Measurements from ENCODE around the gene REV1. TPM values are rescaled to one million over a fixed set of nuclear protein-coding genes. Genes with fewer than 3 reads are reported as not detected.

The REV1 gene
- total and polyA plus RNA-seq, 2 of the 8 experiments (the other 6 are each of a cell fraction or from before 2014, with no cell fraction given): 16.6 to 34.3 TPM

GRCh38 chr2:99399795-99400194 is 90.0 kb downstream of the REV1 start:
- Histone ChIP-seq H2BK120ac (replicated peaks; ENCODE audit: low read depth, low read length) (no peak overlapping the region), H3K4me1 (replicated peaks in 1 of 4; ENCODE audit: control insufficient read depth in 3 of 4, insufficient read depth in 4 of 4, low read length in 3 of 4) (peaks cover 0 to 4% (median 2%) of the 10 kb centered on the region in 4 experiments; a peak in 4 of 7 replicates), H3K79me1 (ENCODE audit: low read depth, low read length) (no peaks in the 10 kb centered on the region), H3K27me3 (replicated peaks in 1 of 4; ENCODE audit: control insufficient read depth in 3 of 4, extremely low read depth in 1 of 4, insufficient read depth in 3 of 4, low read length in 3 of 4) (no peaks in the 10 kb centered on the region), H3K14ac (ENCODE audit: insufficient read length) (no peak overlapping the region), H4K20me1 (replicated peaks in 1 of 2; ENCODE audit: control insufficient read depth in 1 of 2, insufficient read depth in 2 of 2, low read length in 2 of 2) (peaks cover 2 to 3% of the 10 kb centered on the region in 2 experiments), H3K23ac (ENCODE audit: insufficient read length) (no peak overlapping the region), H3K9ac (replicated peaks in 1 of 4; ENCODE audit: extremely low read depth in 1 of 4, low read depth in 3 of 4, low read length in 3 of 4) (no peak overlapping the region), H3K23me2 (ENCODE audit: low read depth, low read length) (no peaks in the 10 kb centered on the region), H3K27ac (ENCODE audit: low read depth, low read length) (no peak overlapping the region), H4K91ac (replicated peaks; ENCODE audit: insufficient read length, low read length) (no peak overlapping the region), H3K4me3 (ENCODE audit: extremely low read depth in 1 of 4, insufficient read depth in 2 of 4, low read depth in 3 of 4, low read length in 4 of 4) (no peak overlapping the region), H2BK15ac (ENCODE audit: low read length) (no peak overlapping the region), H3K4ac (replicated peaks; ENCODE audit: insufficient read length, low read depth, low read length) (no peak overlapping the region), H2AFZ (ENCODE audit: low read length) (no peak overlapping the region), H3K79me2 (ENCODE audit: control insufficient read depth in 1 of 2, insufficient read depth in 2 of 2, low read length in 2 of 2) (no peaks in the 10 kb centered on the region), H2AK5ac (ENCODE audit: low read depth, low read length) (no peak overlapping the region), H3K4me2 (ENCODE audit: insufficient read depth in 1 of 2, low read depth in 2 of 2, low read length in 2 of 2) (no peak overlapping the region), H3K18ac (ENCODE audit: extremely low read depth, low read length) (no peak overlapping the region), H4K8ac (ENCODE audit: extremely low read depth, insufficient read depth, low read length) (no peak overlapping the region), H2BK12ac (ENCODE audit: low read depth, low read length) (no peak overlapping the region), H4K5ac (ENCODE audit: insufficient read length, low read depth, low read length) (no peak overlapping the region), H3K36me3 (ENCODE audit: control insufficient read depth in 2 of 4, insufficient read depth in 4 of 4, low read length in 3 of 4) (peaks cover 12 to 84% (median 65%) of the 10 kb centered on the region in 4 experiments), H3K56ac (replicated peaks; ENCODE audit: insufficient read length, low read depth, low read length) (no peak overlapping the region), H2BK20ac (ENCODE audit: low read length) (no peak overlapping the region), H2BK5ac (ENCODE audit: low read depth, low read length) (no peak overlapping the region), H3K9me3 (ENCODE audit: insufficient read depth in 2 of 2, low read depth in 1 of 2, low read length in 1 of 2) (no peaks in the 10 kb centered on the region)
- POLR2A ChIA-PET (ENCODE audit: partially characterized antibody): interaction anchor here (1.1 kb wide), 1 partner anchor 11 kb away, joined by 4 read pairs; no protein-coding TSS in a partner anchor
- DNase-seq (ENCODE audit: low read depth in 1 of 2, low spot score in 2 of 2): no peak
- WGBS, 2 experiments (ENCODE audit: extremely low coverage in 1 of 2, insufficient coverage in 1 of 2, insufficient read length in 1 of 2, insufficient replicate concordance in 2 of 2, low coverage in 1 of 2, low lambda C conversion rate in 2 of 2, missing lambda C conversion rate in 1 of 2): 89% methylated on average over 2 of the region's 2 CpGs; no CpG with 5 or more reads in 1 of the 2 experiments
- CTCF ChIA-PET (ENCODE audit: partially characterized antibody): interaction anchor here (0.6 to 0.9 kb wide), 4 partner anchors 10 to 257 kb away, joined by 3 read pairs; no protein-coding TSS in a partner anchor
- no peak for TF ChIP-seq SIRT6 (IDR thresholded peaks at IDR 0.05; ENCODE audit: low read length)
- TF ChIP-seq CBX8 (IDR thresholded peaks at IDR 0.05; ENCODE audit: borderline replicate concordance, low read depth, low read length): no peak
- no peak for TF ChIP-seq RXRA (IDR thresholded peaks at IDR 0.05; ENCODE audit: insufficient read depth, low read depth, low read length)
- TF ChIP-seq E2F6 (IDR thresholded peaks at IDR 0.05): no peak
- TF ChIP-seq CTBP2 (IDR thresholded peaks at IDR 0.05; ENCODE audit: borderline replicate concordance, insufficient read depth, insufficient read length, low read length): no peak
- no peak for TF ChIP-seq BACH1 (IDR thresholded peaks at IDR 0.05; ENCODE audit: low read length)
- no peak for TF ChIP-seq BCL11A (IDR thresholded peaks at IDR 0.05; ENCODE audit: low read depth in 2 of 2, low read length in 2 of 2)
- no peak for TF ChIP-seq BRCA1 (IDR thresholded peaks at IDR 0.05; ENCODE audit: low read depth, low read length)
- TF ChIP-seq GTF2F1 (IDR thresholded peaks at IDR 0.05; ENCODE audit: borderline replicate concordance, low read depth, low read length): no peak
- TF ChIP-seq RBBP5 (IDR thresholded peaks at IDR 0.05; ENCODE audit: borderline replicate concordance, low read depth, low read length): no peak
- no peak for TF ChIP-seq SAP30 (IDR thresholded peaks at IDR 0.05; ENCODE audit: insufficient read depth, insufficient replicate concordance, low read length)
- FAIRE-seq: no peak

Measured in H1 (cell line).